ENCODE results near the gene KCTD8.

DNA sequence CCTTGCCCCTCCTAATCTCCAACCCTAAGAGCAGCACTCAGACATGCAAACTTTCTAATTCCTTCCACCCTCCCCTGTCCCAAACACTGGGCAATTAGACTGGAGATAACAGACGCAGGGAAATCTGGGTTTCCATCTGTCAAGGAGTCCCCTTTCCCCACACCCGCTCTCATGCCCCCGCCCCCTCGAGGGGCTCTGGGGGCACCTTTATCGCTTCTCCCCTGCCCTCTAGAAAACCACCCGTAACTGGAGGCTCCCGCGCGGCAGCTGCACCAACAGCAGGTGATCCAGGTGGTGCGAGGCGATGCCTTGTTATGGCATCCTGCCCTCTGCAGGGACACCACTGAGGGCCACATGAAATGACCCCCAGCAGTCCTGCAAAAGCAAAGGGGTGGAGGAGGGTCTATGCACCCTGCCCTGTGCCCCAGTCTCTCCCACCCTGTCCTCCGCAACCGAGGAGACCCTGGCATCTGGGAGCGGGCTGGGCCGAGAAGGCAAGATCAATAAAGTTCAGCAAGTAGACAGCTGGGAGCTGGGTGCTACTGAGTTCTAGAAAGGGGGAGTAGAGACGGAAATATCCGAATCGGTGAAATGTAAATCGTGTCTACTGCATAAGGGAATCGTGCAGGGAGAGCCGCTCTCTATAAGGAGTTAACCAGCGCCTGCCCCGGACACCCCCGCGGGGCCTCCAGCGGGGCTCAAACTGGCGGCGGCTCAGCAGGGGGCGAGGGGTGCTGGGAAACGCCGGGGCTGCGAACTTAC, 1.6 kb downstream of the KCTD8 start:
- TF ChIP-seq ZFP30 (CRISPR knock-in tag; IDR thresholded peaks at IDR 0.05), result no peak
- no peak for TF ChIP-seq ZNF565 (CRISPR knock-in tag; conservative IDR thresholded peaks at IDR 0.05; ENCODE audit: low read depth)
- no peak for TF ChIP-seq ZFP3 (CRISPR knock-in tag; IDR thresholded peaks at IDR 0.05)
- TF ChIP-seq TSHZ2 (CRISPR knock-in tag; IDR thresholded peaks at IDR 0.05), result no peak
- no peak for TF ChIP-seq ESRRG (CRISPR knock-in tag; IDR thresholded peaks at IDR 0.05)
- no peak for TF ChIP-seq CSDC2 (CRISPR knock-in tag; IDR thresholded peaks at IDR 0.05)
- TF ChIP-seq, protein P1, sequence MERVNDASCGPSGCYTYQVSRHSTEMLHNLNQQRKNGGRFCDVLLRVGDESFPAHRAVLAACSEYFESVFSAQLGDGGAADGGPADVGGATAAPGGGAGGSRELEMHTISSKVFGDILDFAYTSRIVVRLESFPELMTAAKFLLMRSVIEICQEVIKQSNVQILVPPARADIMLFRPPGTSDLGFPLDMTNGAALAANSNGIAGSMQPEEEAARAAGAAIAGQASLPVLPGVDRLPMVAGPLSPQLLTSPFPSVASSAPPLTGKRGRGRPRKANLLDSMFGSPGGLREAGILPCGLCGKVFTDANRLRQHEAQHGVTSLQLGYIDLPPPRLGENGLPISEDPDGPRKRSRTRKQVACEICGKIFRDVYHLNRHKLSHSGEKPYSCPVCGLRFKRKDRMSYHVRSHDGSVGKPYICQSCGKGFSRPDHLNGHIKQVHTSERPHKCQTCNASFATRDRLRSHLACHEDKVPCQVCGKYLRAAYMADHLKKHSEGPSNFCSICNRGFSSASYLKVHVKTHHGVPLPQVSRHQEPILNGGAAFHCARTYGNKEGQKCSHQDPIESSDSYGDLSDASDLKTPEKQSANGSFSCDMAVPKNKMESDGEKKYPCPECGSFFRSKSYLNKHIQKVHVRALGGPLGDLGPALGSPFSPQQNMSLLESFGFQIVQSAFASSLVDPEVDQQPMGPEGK (CRISPR knock-in tag; IDR thresholded peaks at IDR 0.05; ENCODE audit: borderline replicate concordance), result no peak
- TF ChIP-seq TCF4 (CRISPR knock-in tag; IDR thresholded peaks at IDR 0.05; ENCODE audit: borderline replicate concordance), result no peak
- no peak for TF ChIP-seq ISL1 (CRISPR knock-in tag; IDR thresholded peaks at IDR 0.05)
- TF ChIP-seq RARB (CRISPR knock-in tag; IDR thresholded peaks at IDR 0.05), result no peak
- TF ChIP-seq CSRNP3 (CRISPR knock-in tag; IDR thresholded peaks at IDR 0.05), result no peak
- TF ChIP-seq, protein P2, sequence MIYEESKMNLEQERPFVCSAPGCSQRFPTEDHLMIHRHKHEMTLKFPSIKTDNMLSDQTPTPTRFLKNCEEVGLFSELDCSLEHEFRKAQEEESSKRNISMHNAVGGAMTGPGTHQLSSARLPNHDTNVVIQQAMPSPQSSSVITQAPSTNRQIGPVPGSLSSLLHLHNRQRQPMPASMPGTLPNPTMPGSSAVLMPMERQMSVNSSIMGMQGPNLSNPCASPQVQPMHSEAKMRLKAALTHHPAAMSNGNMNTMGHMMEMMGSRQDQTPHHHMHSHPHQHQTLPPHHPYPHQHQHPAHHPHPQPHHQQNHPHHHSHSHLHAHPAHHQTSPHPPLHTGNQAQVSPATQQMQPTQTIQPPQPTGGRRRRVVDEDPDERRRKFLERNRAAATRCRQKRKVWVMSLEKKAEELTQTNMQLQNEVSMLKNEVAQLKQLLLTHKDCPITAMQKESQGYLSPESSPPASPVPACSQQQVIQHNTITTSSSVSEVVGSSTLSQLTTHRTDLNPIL (CRISPR knock-in tag; IDR thresholded peaks at IDR 0.05; ENCODE audit: low read depth), result no peak
- no peak for TF ChIP-seq PPARA (CRISPR knock-in tag; IDR thresholded peaks at IDR 0.05; ENCODE audit: borderline replicate concordance)
- no peak for TF ChIP-seq ZNF8 (CRISPR knock-in tag; IDR thresholded peaks at IDR 0.05)
